ENCODE data around the gene LRRK1.

- no peak for TF ChIP-seq CTCF (IDR thresholded peaks at IDR 0.05)
- TF ChIP-seq POLR2AphosphoS5 (IDR thresholded peaks at IDR 0.05; ENCODE audit: insufficient read depth in 1 of 2, low read depth in 1 of 2): no peak
Measured at GRCh38 chr15:100975043-100975442, 55.9 kb downstream of the LRRK1 start.
